GM23338 (cell line): Measurements from ENCODE around the gene CACNA1D. TPM values are rescaled to one million over a fixed set of nuclear protein-coding genes. Genes with fewer than 3 reads are reported as not detected.

ENCODE experiments used
- ATAC-seq: fragments of 200-7000 bp; cut with Tn5 transposase; 3 replicates; pipeline ENCODE4 v1.9.1; 2020
- DNase-seq: peaks from one replicate; pipeline ENCODE4 v3.0.0-alpha.2; 2015; ENCODE audit warnings: low spot score
- H2AFZ ChIP-seq: fragments of 200-600 bp; sonication (generic); 2 replicates; pipeline ENCODE4 v1.8.0; 2016; ENCODE audit warnings: antibody characterized with exemption, mild to moderate bottlenecking, moderate library complexity
- H3F3A ChIP-seq: fragments of 200-600 bp; sonication (generic); replicated peaks from 2 replicates; pipeline ENCODE4 v1.8.0; 2017; ENCODE audit warnings: antibody characterized with exemption, mixed run types, low read depth
- H3K27ac ChIP-seq: fragments of 200-600 bp; sonication (generic); 2 replicates; pipeline ENCODE4 v1.6.1; 2016; ENCODE audit warnings: low read depth
- H3K27me3 ChIP-seq: fragments of 200-600 bp; sonication (generic); 2 replicates; pipeline ENCODE4 v1.8.0; 2016; ENCODE audit warnings: mild to moderate bottlenecking, mixed run types, moderate library complexity; ENCODE audit not compliant: insufficient read depth
- H3K36me3 ChIP-seq: fragments of 200-600 bp; sonication (generic); 2 replicates; pipeline ENCODE4 v1.8.0; 2016; ENCODE audit warnings: mild to moderate bottlenecking; ENCODE audit not compliant: insufficient read depth
- H3K4me1 ChIP-seq: fragments of 200-600 bp; sonication (generic); 2 replicates; pipeline ENCODE4 v1.8.0; 2016; ENCODE audit warnings: mild to moderate bottlenecking, moderate library complexity; ENCODE audit not compliant: insufficient read depth
- H3K4me2 ChIP-seq: fragments of 200-600 bp; sonication (generic); 2 replicates; pipeline ENCODE4 v1.7.1; 2017; ENCODE audit warnings: mixed run types
- H3K4me3 ChIP-seq: fragments of 200-600 bp; sonication (generic); 2 replicates; pipeline ENCODE4 v1.6.1; 2016; ENCODE audit warnings: mixed run types
- H3K79me2 ChIP-seq: fragments of 200-600 bp; sonication (generic); replicated peaks from 2 replicates; pipeline ENCODE4 v1.8.0; 2017; ENCODE audit warnings: mild to moderate bottlenecking; ENCODE audit not compliant: insufficient read depth
- H3K9me2 ChIP-seq: fragments of 200-600 bp; sonication (generic); 2 replicates; pipeline ENCODE4 v1.8.0; 2017; ENCODE audit not compliant: insufficient read depth
- H4K20me1 ChIP-seq: fragments of 200-600 bp; sonication (generic); replicated peaks from 2 replicates; pipeline ENCODE4 v1.8.0; 2017; ENCODE audit warnings: mild to moderate bottlenecking; ENCODE audit not compliant: insufficient read depth
- H3K27ac Mint-ChIP-seq: 2 replicates; pipeline ENCODE4 v1.8.0; 2020; ENCODE audit warnings: inconsistent platforms, mild to moderate bottlenecking, moderate library complexity, mixed read lengths
- H3K27me3 Mint-ChIP-seq: 3 replicates; pipeline ENCODE4 v1.8.0; 2022; ENCODE audit warnings: low read depth, mild to moderate bottlenecking, moderate library complexity, mixed read lengths, inconsistent platforms; ENCODE audit not compliant: insufficient read depth, poor library complexity
- H3K36me3 Mint-ChIP-seq: 3 replicates; pipeline ENCODE4 v1.8.0; 2021; ENCODE audit warnings: low read depth, mild to moderate bottlenecking, inconsistent platforms, moderate library complexity, mixed read lengths
- H3K4me1 Mint-ChIP-seq: 3 replicates; pipeline ENCODE4 v1.8.0; 2020; ENCODE audit warnings: mild to moderate bottlenecking, inconsistent platforms, mixed read lengths
- H3K4me3 Mint-ChIP-seq: 3 replicates; pipeline ENCODE4 v1.8.0; 2021; ENCODE audit warnings: moderate library complexity, mild to moderate bottlenecking, inconsistent platforms, mixed read lengths
- H3K9me3 Mint-ChIP-seq: 3 replicates; pipeline ENCODE4 v1.8.0; 2020; ENCODE audit warnings: moderate library complexity, mild to moderate bottlenecking, inconsistent platforms, mixed read lengths
- CREB1 ChIP-seq: fragments of 250-450 bp; sonication (Bioruptor Pico); IDR thresholded peaks from 2 replicates; pipeline ENCODE4 v1.5.0; 2020; ENCODE audit warnings: low read depth, mild to moderate bottlenecking, moderate library complexity
- EZH2phosphoT487 ChIP-seq: fragments of 200-600 bp; sonication (generic); IDR thresholded peaks from one replicate; pipeline ENCODE4 v1.8.1; 2018; ENCODE audit warnings: antibody characterized with exemption; ENCODE audit not compliant: unreplicated experiment
- JUNB ChIP-seq: IDR thresholded peaks from one replicate; pipeline ENCODE4 v1.6.1; 2016; ENCODE audit warnings: antibody characterized with exemption; ENCODE audit not compliant: unreplicated experiment
- NANOG ChIP-seq: IDR thresholded peaks from 2 replicates; pipeline ENCODE4 v1.6.1; 2016; ENCODE audit warnings: antibody characterized with exemption, borderline replicate concordance
- POLR2AphosphoS5 ChIP-seq: IDR thresholded peaks from 2 replicates; pipeline ENCODE4 v1.6.1; 2016; ENCODE audit warnings: antibody characterized with exemption, low read depth
- STAT1 ChIP-seq: IDR thresholded peaks from one replicate; pipeline ENCODE4 v1.6.1; 2016; ENCODE audit warnings: antibody characterized with exemption; ENCODE audit not compliant: unreplicated experiment
- ZNF331 ChIP-seq: fragments of 250-450 bp; sonication (Bioruptor Pico); IDR thresholded peaks from 2 replicates; pipeline ENCODE4 v1.5.0; 2020; ENCODE audit warnings: low read depth, mild to moderate bottlenecking, moderate library complexity
- polyA plus RNA-seq: library from polyadenylated mRNA; unstranded; fragments of >200 nt; fragmentation: Nextera tagmentation; extraction: Ambion mirVana; gene quantifications from 2 replicates; pipeline ENCODE4 v1.2.1, GENCODE V29; 2016
- total RNA-seq: library from RNA; depleted of rRNA; stranded (reverse); fragments of >200 nt; shearing (Covaris generic); gene quantifications from 2 replicates; pipeline ENCODE4 v1.2.3, GENCODE V29; 2014
- TF ChIP-seq, protein P1 (sequence below): IDR thresholded peaks from one replicate; pipeline ENCODE4 v1.6.1; 2018; ENCODE audit warnings: antibody characterized with exemption; ENCODE audit not compliant: unreplicated experiment
- TF ChIP-seq, protein P2 (sequence below): fragments of 250-450 bp; sonication (Bioruptor Pico); IDR thresholded peaks from 2 replicates; pipeline ENCODE4 v1.5.0; 2020; ENCODE audit warnings: mild to moderate bottlenecking, moderate library complexity

The CACNA1D gene
- total and polyA plus RNA-seq, 2 experiments from 2014 or later = 1.7 to 1.8 TPM

DNA sequence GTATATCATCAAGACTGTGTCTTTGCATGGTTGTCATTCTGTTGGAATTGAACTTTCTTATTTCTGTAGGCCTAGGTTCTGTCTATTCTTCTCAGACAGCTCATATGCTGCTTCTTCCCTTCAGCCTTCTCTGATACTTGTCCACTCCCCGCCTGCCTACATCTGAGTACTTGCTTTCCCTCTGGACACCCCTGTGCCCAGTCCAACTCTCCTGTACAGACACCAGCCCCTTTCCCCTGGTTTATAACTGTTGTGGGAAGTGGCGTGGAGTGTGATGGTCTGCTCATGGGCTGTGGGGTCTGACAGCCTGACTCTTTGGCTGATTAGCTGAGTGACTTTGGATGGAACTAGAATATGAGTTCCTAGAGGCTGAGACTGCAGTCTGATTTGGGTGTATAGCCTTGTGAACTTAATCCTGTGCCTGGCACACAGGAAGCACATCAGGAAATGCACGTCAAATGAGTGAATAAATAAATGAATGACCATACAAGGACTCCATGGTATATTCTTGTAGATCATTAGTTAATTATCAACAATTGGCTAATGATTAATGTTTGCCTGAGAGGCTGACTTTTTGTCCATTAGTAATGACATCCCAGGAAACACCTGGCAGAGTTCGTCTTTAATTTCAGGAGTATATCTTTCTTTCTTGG, 11.8 kb downstream of the CACNA1D start (continued):
- TF ChIP-seq, protein P1, sequence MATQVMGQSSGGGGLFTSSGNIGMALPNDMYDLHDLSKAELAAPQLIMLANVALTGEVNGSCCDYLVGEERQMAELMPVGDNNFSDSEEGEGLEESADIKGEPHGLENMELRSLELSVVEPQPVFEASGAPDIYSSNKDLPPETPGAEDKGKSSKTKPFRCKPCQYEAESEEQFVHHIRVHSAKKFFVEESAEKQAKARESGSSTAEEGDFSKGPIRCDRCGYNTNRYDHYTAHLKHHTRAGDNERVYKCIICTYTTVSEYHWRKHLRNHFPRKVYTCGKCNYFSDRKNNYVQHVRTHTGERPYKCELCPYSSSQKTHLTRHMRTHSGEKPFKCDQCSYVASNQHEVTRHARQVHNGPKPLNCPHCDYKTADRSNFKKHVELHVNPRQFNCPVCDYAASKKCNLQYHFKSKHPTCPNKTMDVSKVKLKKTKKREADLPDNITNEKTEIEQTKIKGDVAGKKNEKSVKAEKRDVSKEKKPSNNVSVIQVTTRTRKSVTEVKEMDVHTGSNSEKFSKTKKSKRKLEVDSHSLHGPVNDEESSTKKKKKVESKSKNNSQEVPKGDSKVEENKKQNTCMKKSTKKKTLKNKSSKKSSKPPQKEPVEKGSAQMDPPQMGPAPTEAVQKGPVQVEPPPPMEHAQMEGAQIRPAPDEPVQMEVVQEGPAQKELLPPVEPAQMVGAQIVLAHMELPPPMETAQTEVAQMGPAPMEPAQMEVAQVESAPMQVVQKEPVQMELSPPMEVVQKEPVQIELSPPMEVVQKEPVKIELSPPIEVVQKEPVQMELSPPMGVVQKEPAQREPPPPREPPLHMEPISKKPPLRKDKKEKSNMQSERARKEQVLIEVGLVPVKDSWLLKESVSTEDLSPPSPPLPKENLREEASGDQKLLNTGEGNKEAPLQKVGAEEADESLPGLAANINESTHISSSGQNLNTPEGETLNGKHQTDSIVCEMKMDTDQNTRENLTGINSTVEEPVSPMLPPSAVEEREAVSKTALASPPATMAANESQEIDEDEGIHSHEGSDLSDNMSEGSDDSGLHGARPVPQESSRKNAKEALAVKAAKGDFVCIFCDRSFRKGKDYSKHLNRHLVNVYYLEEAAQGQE = no peak

DNA sequence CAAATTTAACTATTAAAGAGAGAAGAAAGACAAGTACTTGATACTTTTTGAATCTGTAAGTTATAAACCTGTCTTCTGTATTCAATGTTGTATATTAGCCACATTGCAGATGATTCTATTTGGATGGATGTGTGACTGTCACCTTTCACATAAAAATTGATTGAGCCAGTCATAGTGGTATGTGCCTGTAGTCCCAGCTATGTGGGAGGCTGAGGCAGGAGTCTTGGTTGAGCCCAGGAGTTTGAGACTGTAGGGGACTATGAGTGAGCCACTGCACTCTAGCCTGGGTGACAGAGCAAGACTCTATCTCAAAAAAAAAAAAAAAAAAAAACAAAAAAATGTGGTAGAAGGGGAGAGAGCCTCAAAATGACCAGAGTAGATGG, 12.3 kb downstream of the CACNA1D start:
- TF ChIP-seq, protein P2, sequence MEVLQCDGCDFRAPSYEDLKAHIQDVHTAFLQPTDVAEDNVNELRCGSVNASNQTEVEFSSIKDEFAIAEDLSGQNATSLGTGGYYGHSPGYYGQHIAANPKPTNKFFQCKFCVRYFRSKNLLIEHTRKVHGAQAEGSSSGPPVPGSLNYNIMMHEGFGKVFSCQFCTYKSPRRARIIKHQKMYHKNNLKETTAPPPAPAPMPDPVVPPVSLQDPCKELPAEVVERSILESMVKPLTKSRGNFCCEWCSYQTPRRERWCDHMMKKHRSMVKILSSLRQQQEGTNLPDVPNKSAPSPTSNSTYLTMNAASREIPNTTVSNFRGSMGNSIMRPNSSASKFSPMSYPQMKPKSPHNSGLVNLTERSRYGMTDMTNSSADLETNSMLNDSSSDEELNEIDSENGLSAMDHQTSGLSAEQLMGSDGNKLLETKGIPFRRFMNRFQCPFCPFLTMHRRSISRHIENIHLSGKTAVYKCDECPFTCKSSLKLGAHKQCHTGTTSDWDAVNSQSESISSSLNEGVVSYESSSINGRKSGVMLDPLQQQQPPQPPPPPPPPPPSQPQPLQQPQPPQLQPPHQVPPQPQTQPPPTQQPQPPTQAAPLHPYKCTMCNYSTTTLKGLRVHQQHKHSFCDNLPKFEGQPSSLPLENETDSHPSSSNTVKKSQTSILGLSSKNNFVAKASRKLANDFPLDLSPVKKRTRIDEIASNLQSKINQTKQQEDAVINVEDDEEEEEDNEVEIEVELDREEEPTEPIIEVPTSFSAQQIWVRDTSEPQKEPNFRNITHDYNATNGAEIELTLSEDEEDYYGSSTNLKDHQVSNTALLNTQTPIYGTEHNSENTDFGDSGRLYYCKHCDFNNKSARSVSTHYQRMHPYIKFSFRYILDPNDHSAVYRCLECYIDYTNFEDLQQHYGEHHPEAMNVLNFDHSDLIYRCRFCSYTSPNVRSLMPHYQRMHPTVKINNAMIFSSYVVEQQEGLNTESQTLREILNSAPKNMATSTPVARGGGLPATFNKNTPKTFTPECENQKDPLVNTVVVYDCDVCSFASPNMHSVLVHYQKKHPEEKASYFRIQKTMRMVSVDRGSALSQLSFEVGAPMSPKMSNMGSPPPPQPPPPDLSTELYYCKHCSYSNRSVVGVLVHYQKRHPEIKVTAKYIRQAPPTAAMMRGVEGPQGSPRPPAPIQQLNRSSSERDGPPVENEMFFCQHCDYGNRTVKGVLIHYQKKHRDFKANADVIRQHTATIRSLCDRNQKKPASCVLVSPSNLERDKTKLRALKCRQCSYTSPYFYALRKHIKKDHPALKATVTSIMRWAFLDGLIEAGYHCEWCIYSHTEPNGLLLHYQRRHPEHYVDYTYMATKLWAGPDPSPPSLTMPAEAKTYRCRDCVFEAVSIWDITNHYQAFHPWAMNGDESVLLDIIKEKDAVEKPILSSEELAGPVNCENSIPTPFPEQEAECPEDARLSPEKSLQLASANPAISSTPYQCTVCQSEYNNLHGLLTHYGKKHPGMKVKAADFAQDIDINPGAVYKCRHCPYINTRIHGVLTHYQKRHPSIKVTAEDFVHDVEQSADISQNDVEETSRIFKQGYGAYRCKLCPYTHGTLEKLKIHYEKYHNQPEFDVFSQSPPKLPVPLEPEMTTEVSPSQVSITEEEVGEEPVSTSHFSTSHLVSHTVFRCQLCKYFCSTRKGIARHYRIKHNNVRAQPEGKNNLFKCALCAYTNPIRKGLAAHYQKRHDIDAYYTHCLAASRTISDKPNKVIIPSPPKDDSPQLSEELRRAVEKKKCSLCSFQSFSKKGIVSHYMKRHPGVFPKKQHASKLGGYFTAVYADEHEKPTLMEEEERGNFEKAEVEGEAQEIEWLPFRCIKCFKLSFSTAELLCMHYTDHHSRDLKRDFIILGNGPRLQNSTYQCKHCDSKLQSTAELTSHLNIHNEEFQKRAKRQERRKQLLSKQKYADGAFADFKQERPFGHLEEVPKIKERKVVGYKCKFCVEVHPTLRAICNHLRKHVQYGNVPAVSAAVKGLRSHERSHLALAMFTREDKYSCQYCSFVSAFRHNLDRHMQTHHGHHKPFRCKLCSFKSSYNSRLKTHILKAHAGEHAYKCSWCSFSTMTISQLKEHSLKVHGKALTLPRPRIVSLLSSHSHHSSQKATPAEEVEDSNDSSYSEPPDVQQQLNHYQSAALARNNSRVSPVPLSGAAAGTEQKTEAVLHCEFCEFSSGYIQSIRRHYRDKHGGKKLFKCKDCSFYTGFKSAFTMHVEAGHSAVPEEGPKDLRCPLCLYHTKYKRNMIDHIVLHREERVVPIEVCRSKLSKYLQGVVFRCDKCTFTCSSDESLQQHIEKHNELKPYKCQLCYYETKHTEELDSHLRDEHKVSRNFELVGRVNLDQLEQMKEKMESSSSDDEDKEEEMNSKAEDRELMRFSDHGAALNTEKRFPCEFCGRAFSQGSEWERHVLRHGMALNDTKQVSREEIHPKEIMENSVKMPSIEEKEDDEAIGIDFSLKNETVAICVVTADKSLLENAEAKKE (CRISPR knock-in tag) = no peak
- TF ChIP-seq STAT1 (no peak), EZH2phosphoT487 (no peak), CREB1 (CRISPR knock-in tag) (no peak), ZNF331 (CRISPR knock-in tag) (no peak), POLR2AphosphoS5 (no peak), NANOG (no peak), JUNB (no peak)
- TF ChIP-seq, protein P1 = no peak
- Mint-ChIP-seq H3K4me3 (no peak overlapping the region), H3K27me3 (peaks cover 6% of the 10 kb centered on the region), H3K27ac (no peak overlapping the region), H3K9me3 (no peaks in the 10 kb centered on the region), H3K4me1 (peaks cover 40% of the 10 kb centered on the region), H3K36me3 (no peaks in the 10 kb centered on the region)
- Histone ChIP-seq H3K9me2 (no peaks in the 10 kb centered on the region), H3K27ac (no peak overlapping the region), H3K36me3 (no peaks in the 10 kb centered on the region), H3K4me1 (peaks cover 24% of the 10 kb centered on the region), H3K79me2 (no peaks in the 10 kb centered on the region), H2AFZ (no peak overlapping the region), H3F3A (no peaks in the 10 kb centered on the region), H3K4me2 (no peak overlapping the region), H4K20me1 (no peaks in the 10 kb centered on the region), H3K27me3 (no peaks in the 10 kb centered on the region), H3K4me3 (no peak overlapping the region)
- ATAC-seq = no peak
- no peak for DNase-seq
